GM12891 (cell line): ENCODE results near the gene SPTLC1.

Source experiments
- PAX5 ChIP-seq: IDR thresholded peaks from 2 replicates; pipeline ENCODE4 v1.6.1; 2011; ENCODE audit warnings: low read length, moderate library complexity, mild to moderate bottlenecking; ENCODE audit not compliant: insufficient read depth, severe bottlenecking
- POLR2A ChIP-seq: IDR thresholded peaks from 2 replicates; pipeline ENCODE4 v1.6.1; 2011; ENCODE audit warnings: low read depth, low read length, control low read depth
- POLR2AphosphoS5 ChIP-seq: IDR thresholded peaks from 2 replicates; pipeline ENCODE4 v1.6.1; 2011; ENCODE audit warnings: low read depth, low read length, control low read depth
- POU2F2 ChIP-seq: IDR thresholded peaks from 2 replicates; pipeline ENCODE4 v1.6.1; 2011; ENCODE audit warnings: low read depth, mild to moderate bottlenecking, control low read depth, low read length, moderate library complexity
- SPI1 ChIP-seq: IDR thresholded peaks from 2 replicates; pipeline ENCODE4 v1.6.1; 2011; ENCODE audit warnings: low read depth, low read length, control low read depth
- TAF1 ChIP-seq: IDR thresholded peaks from 2 replicates; pipeline ENCODE4 v1.6.1; 2011; ENCODE audit warnings: low read depth, low read length, control low read depth

GRCh38 chr9:92030367-92030766 lies 84.8 kb downstream of the SPTLC1 start:
- no peak for TF ChIP-seq POLR2A
- TF ChIP-seq POLR2AphosphoS5: no peak
- TF ChIP-seq PAX5: no peak
- no peak for TF ChIP-seq TAF1
- TF ChIP-seq SPI1: no peak
- no peak for TF ChIP-seq POU2F2
